HepG2 (cell line): ENCODE measurements around the gene THOP1. TPM values are rescaled to one million over a fixed set of nuclear protein-coding genes. Genes with fewer than 3 reads are reported as not detected.

Source experiments
- ATAC-seq: fragments of 200-7000 bp; cut with Tn5 transposase; 3 replicates; pipeline ENCODE4 v1.9.1; 2020; ENCODE audit warnings: mild to moderate bottlenecking, moderate library complexity
- BruUV-seq: library from RNA; stranded (reverse); fragments of 400-500 nt; replicated peaks from 2 replicates; lab custom pipeline; 2021; lab: Mats Ljungman, UMichigan
- CTCF ChIA-PET: fragments of 300-600 bp; formaldehyde crosslinking; extraction: SDS; loops from one replicate; lab custom pipeline; 2021; ENCODE audit warnings: low total read pairs, inconsistent platforms, low intra/inter-chr PET ratio; lab: Yijun Ruan, JAX
- POLR2A ChIA-PET: fragments of 350-600 bp; sonication (Branson Sonifier 250); formaldehyde crosslinking; loops from one replicate; lab custom pipeline; 2020; ENCODE audit warnings: antibody characterized with exemption, inconsistent platforms; lab: Yijun Ruan, JAX
- DNase-seq: peaks from one replicate; pipeline ENCODE4 v3.0.0-alpha.2; 2015; ENCODE audit warnings: low spot score
- FAIRE-seq: peaks from 3 replicates; lab custom pipeline; 2011; peaks lifted over from hg19 to GRCh38; lab: Jason Lieb, UNC
- H2AFZ ChIP-seq: one replicate; pipeline ENCODE4 v1.6.1; 2011; ENCODE audit warnings: low read length, inconsistent platforms
- H3K27ac ChIP-seq: fragments of 300-600 bp; 3 replicates; pipeline ENCODE4 v1.8.0; 2011; ENCODE audit warnings: mixed run types, mild to moderate bottlenecking, mixed read lengths, low read length, inconsistent platforms; ENCODE audit not compliant: insufficient read depth; ENCODE audit errors: extremely low read length
- H3K27me3 ChIP-seq, 2 experiments: fragments of 200-600 bp in 1 of 2; 2 replicates in 1 of 2; 3 replicates in 1 of 2; pipeline versions ENCODE4 v1.6.0 to v1.8.0; 2011; ENCODE audit warnings: low read length in 2 of 2, mild to moderate bottlenecking in 2 of 2, moderate library complexity in 2 of 2, inconsistent platforms in 1 of 2; ENCODE audit not compliant: insufficient read depth in 2 of 2, control insufficient read depth in 1 of 2
- H3K36me3 ChIP-seq, 2 experiments: fragments of 200-600 bp in 1 of 2; replicated peaks in 1 of 2; 2 replicates in 1 of 2; 3 replicates in 1 of 2; pipeline versions ENCODE4 v1.5.1 to v1.8.0; 2011; ENCODE audit warnings: low read length in 2 of 2, inconsistent platforms in 1 of 2; ENCODE audit not compliant: insufficient read depth in 2 of 2, control insufficient read depth in 1 of 2
- H3K4me1 ChIP-seq: 2 replicates; pipeline ENCODE4 v1.5.1; 2012; ENCODE audit warnings: low read length, inconsistent platforms; ENCODE audit not compliant: insufficient read depth
- H3K4me2 ChIP-seq: 2 replicates; pipeline ENCODE4 v1.6.0; 2011; ENCODE audit warnings: low read depth, low read length, inconsistent platforms
- H3K4me3 ChIP-seq, 3 experiments: fragments of 200-600 bp in 1 of 3; sonication (generic), shearing (Covaris generic) in 1 of 3; replicated peaks in 1 of 3; 2 replicates each; pipeline ENCODE4 v1.5.1; 2011 to 2016; ENCODE audit warnings: low read length in 3 of 3, inconsistent platforms in 2 of 3, low read depth in 2 of 3, mild to moderate bottlenecking in 2 of 3, control low read depth in 1 of 3, mixed read lengths in 1 of 3; ENCODE audit not compliant: insufficient read depth in 1 of 3
- H3K79me2 ChIP-seq: one replicate; pipeline ENCODE4 v1.6.1; 2011; ENCODE audit warnings: low read length, inconsistent platforms; ENCODE audit not compliant: insufficient read depth
- H3K9ac ChIP-seq: 2 replicates; pipeline ENCODE4 v1.6.0; 2011; ENCODE audit warnings: mild to moderate bottlenecking, low read depth, low read length, inconsistent platforms; ENCODE audit not compliant: insufficient read depth
- H3K9me3 ChIP-seq: 2 replicates; pipeline ENCODE4 v1.5.1; 2012; ENCODE audit warnings: mild to moderate bottlenecking, low read length
- H4K20me1 ChIP-seq: 2 replicates; pipeline ENCODE4 v1.6.0; 2011; ENCODE audit warnings: inconsistent platforms, mild to moderate bottlenecking, low read length, moderate library complexity; ENCODE audit not compliant: insufficient read depth
- BRF2 ChIP-seq: sonication (generic); formaldehyde crosslinking; IDR thresholded peaks from 2 replicates; pipeline ENCODE4 v1.8.1; 2022; ENCODE audit warnings: mild to moderate bottlenecking, missing genetic modification reagents
- EHMT2 ChIP-seq: fragments of 200-600 bp; sonication (generic); IDR thresholded peaks from 2 replicates; pipeline ENCODE4 v1.7.0; 2017; ENCODE audit warnings: antibody characterized with exemption, low read depth, low read length, borderline replicate concordance
- FLYWCH1 ChIP-seq: sonication (generic); formaldehyde crosslinking; IDR thresholded peaks from 2 replicates; pipeline ENCODE4 v1.8.1; 2023; ENCODE audit warnings: mild to moderate bottlenecking, missing genetic modification reagents
- HIVEP1 ChIP-seq: sonication (generic); formaldehyde crosslinking; IDR thresholded peaks from 2 replicates; pipeline ENCODE4 v1.4.0; 2020; ENCODE audit warnings: mild to moderate bottlenecking, missing genetic modification reagents
- MEF2D ChIP-seq: sonication (generic); formaldehyde crosslinking; IDR thresholded peaks from 2 replicates; pipeline ENCODE4 v1.5.1; 2020; ENCODE audit warnings: mild to moderate bottlenecking, missing genetic modification reagents
- MXD1 ChIP-seq: sonication (generic); formaldehyde crosslinking; IDR thresholded peaks from 2 replicates; pipeline ENCODE4 v1.4.0; 2020; ENCODE audit warnings: mild to moderate bottlenecking, missing genetic modification reagents
- MYC ChIP-seq: sonication (generic); formaldehyde crosslinking; IDR thresholded peaks from 2 replicates; pipeline ENCODE4 v1.9.0; 2021; ENCODE audit warnings: missing genetic modification reagents, borderline replicate concordance
- NFE2L1 ChIP-seq: sonication (generic); formaldehyde crosslinking; IDR thresholded peaks from 2 replicates; pipeline ENCODE4 v1.4.0; 2020; ENCODE audit warnings: missing genetic modification reagents, mild to moderate bottlenecking, borderline replicate concordance
- NRL ChIP-seq: sonication (generic); formaldehyde crosslinking; IDR thresholded peaks from 2 replicates; pipeline ENCODE4 v1.5.0; 2020; ENCODE audit warnings: missing genetic modification reagents, mild to moderate bottlenecking, moderate library complexity, borderline replicate concordance
- RARG ChIP-seq: sonication (generic); formaldehyde crosslinking; IDR thresholded peaks from 2 replicates; pipeline ENCODE4 v1.4.0; 2020; ENCODE audit warnings: low read depth, mild to moderate bottlenecking, missing genetic modification reagents
- SMAD9 ChIP-seq: sonication (generic); formaldehyde crosslinking; IDR thresholded peaks from 2 replicates; pipeline ENCODE4 v1.5.1; 2020; ENCODE audit warnings: mild to moderate bottlenecking, missing genetic modification reagents
- SSRP1 ChIP-seq: IDR thresholded peaks from 2 replicates; pipeline ENCODE4 v1.6.1; 2016; ENCODE audit warnings: control low read depth
- ZFAT ChIP-seq: sonication (generic); formaldehyde crosslinking; conservative IDR thresholded peaks from 2 replicates; pipeline ENCODE4 v1.8.1; 2023; ENCODE audit warnings: missing genetic modification reagents, inconsistent platforms
- ZNF12 ChIP-seq: sonication (generic); formaldehyde crosslinking; IDR thresholded peaks from 2 replicates; pipeline ENCODE4 v1.5.0; 2020; ENCODE audit warnings: missing genetic modification reagents
- ZNF441 ChIP-seq: sonication (generic); formaldehyde crosslinking; IDR thresholded peaks from 2 replicates; pipeline ENCODE4 v1.7.0; 2021; ENCODE audit warnings: missing genetic modification reagents, borderline replicate concordance
- ZNF703 ChIP-seq: sonication (generic); formaldehyde crosslinking; IDR thresholded peaks from 2 replicates; pipeline ENCODE4 v1.5.1; 2020; ENCODE audit warnings: missing genetic modification reagents, mild to moderate bottlenecking, moderate library complexity, borderline replicate concordance
- WGBS: methylation state at CpG from one replicate; pipeline ENCODE4 v1.1.6; 2017; ENCODE audit warnings: low lambda C conversion rate; 5-methylcytosine and 5-hydroxymethylcytosine counted together
- in situ Hi-C: cut with HindIII; loops from 2 replicates; pipeline ENCODE4 v1.10.0; 2017; ENCODE audit warnings: low pct_unique_long_range_greater_than_20kb; ENCODE audit not compliant: extremely low pct_ligation_motif_present
- intact Hi-C: fragments of 100-400 bp; cut with micrococcal nuclease; formaldehyde crosslinking; loops from one replicate; pipeline ENCODE4 v1.10.0; 2022; ENCODE audit not compliant: unreplicated experiment
- polyA plus RNA-seq, 8 experiments: library from polyadenylated mRNA; depleted of rRNA in 3 of 8; stranded (reverse) in 7 of 8; unstranded in 1 of 8; fragments of >200 nt; fragmentation: Illumina TruSeq in 4 of 8; extraction: Trizol in 4 of 8; gene quantifications; 2 replicates each; pipeline versions ENCODE4 v1.2.1 to v1.2.3, GENCODE V29; 2011 to 2016; ENCODE audit warnings: low read depth in 4 of 8, missing spikeins in 1 of 8, mixed read lengths in 1 of 8; ENCODE audit not compliant: insufficient read depth in 1 of 8
- total RNA-seq, 5 experiments: library from RNA; depleted of rRNA; stranded (reverse); fragments of >200 nt; fragmentation: Illumina TruSeq; extraction: Trizol; gene quantifications; 2 replicates each; pipeline ENCODE4 v1.2.3, GENCODE V29; 2016; ENCODE audit warnings: low read depth in 1 of 5
- TF ChIP-seq, protein P1 (sequence below): sonication (generic); formaldehyde crosslinking; IDR thresholded peaks from 2 replicates; pipeline ENCODE4 v1.4.0; 2020; ENCODE audit warnings: missing genetic modification reagents, mild to moderate bottlenecking, borderline replicate concordance
- TF ChIP-seq, protein P2 (sequence below): sonication (generic); formaldehyde crosslinking; IDR thresholded peaks from 2 replicates; pipeline ENCODE4 v1.8.0; 2022; ENCODE audit warnings: mild to moderate bottlenecking, missing genetic modification reagents, moderate library complexity
- TF ChIP-seq, protein P3 (sequence below): sonication (generic); IDR thresholded peaks from 2 replicates; pipeline ENCODE4 v1.6.1; 2016; ENCODE audit warnings: low read depth, borderline replicate concordance

THOP1 gene
- total and polyA plus RNA-seq, 2 of the 13 experiments (the other 11 are each of a cell fraction or from before 2014, with no cell fraction given) = 74.4 to 116 TPM

GRCh38 chr19:2740314-2740656 is 45.0 kb upstream of the THOP1 start:
- Histone ChIP-seq H4K20me1 (no peaks in the 10 kb centered on the region), H3K27ac (no peak overlapping the region), H3K9me3 (no peaks in the 10 kb centered on the region), H3K4me3 (no peak overlapping the region), H3K9ac (no peak overlapping the region), H2AFZ (no peak overlapping the region), H3K4me1 (peaks cover 7% of the 10 kb centered on the region), H3K79me2 (peaks cover 4% of the 10 kb centered on the region), H3K4me2 (no peak overlapping the region), H3K27me3 (no peaks in the 10 kb centered on the region; a peak in 1 of 5 replicates), H3K36me3 (peaks cover 4 to 17% of the 10 kb centered on the region in 2 experiments; a peak in 3 of 5 replicates)
- ChIA-PET CTCF (no interaction called here), POLR2A (interaction anchor here (1.4 kb wide), 1 partner anchor 45 kb away, joined by 4 read pairs; the partner anchor contains the start of gene THOP1)
- no peak for ATAC-seq
- no peak for FAIRE-seq
- intact Hi-C loops = no loop called here
- 73% methylated on average over 9 of the region's 13 CpGs for WGBS
- in situ Hi-C loops = no loop called here
- BruUV-seq = no TSS peak
- no peak for DNase-seq
- peak; percentile 88; the same call in 1 of the 2 replicates for TF ChIP-seq EHMT2
- 0 out of 2 replicates have a peak, but pooled peaks have one; percentile 3 for TF ChIP-seq ZNF703 (CRISPR knock-in tag)
- TF ChIP-seq ZNF12 = no peak
- TF ChIP-seq, protein P1, sequence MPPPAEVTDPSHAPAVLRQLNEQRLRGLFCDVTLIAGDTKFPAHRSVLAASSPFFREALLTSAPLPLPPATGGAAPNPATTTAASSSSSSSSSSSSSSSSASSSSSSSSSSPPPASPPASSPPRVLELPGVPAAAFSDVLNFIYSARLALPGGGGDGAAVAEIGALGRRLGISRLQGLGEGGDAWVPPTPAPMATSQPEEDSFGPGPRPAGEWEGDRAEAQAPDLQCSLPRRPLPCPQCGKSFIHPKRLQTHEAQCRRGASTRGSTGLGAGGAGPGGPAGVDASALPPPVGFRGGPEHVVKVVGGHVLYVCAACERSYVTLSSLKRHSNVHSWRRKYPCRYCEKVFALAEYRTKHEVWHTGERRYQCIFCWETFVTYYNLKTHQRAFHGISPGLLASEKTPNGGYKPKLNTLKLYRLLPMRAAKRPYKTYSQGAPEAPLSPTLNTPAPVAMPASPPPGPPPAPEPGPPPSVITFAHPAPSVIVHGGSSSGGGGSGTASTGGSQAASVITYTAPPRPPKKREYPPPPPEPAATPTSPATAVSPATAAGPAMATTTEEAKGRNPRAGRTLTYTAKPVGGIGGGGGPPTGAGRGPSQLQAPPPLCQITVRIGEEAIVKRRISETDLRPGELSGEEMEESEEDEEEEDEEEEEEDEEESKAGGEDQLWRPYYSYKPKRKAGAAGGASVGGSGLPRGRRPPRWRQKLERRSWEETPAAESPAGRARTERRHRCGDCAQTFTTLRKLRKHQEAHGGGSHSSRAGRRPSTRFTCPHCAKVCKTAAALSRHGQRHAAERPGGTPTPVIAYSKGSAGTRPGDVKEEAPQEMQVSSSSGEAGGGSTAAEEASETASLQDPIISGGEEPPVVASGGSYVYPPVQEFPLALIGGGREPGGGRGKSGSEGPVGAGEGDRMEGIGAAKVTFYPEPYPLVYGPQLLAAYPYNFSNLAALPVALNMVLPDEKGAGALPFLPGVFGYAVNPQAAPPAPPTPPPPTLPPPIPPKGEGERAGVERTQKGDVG (CRISPR knock-in tag) = no peak
- no peak for TF ChIP-seq RARG (CRISPR knock-in tag)
- TF ChIP-seq ZFAT (CRISPR knock-in tag) = no peak
- TF ChIP-seq SSRP1 = no peak
- no peak for TF ChIP-seq BRF2
- no peak for TF ChIP-seq FLYWCH1 (CRISPR knock-in tag)
- no peak for TF ChIP-seq MYC (CRISPR knock-in tag)
- no peak for TF ChIP-seq ZNF441
- TF ChIP-seq NRL (CRISPR knock-in tag) = 0 out of 2 replicates have a peak, but pooled peaks have one; percentile 1
- TF ChIP-seq MXD1 (CRISPR knock-in tag) = no peak
- TF ChIP-seq MEF2D (CRISPR knock-in tag) = no peak
- TF ChIP-seq SMAD9 = no peak
- TF ChIP-seq, protein P2, sequence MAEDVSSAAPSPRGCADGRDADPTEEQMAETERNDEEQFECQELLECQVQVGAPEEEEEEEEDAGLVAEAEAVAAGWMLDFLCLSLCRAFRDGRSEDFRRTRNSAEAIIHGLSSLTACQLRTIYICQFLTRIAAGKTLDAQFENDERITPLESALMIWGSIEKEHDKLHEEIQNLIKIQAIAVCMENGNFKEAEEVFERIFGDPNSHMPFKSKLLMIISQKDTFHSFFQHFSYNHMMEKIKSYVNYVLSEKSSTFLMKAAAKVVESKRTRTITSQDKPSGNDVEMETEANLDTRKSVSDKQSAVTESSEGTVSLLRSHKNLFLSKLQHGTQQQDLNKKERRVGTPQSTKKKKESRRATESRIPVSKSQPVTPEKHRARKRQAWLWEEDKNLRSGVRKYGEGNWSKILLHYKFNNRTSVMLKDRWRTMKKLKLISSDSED = no peak
- TF ChIP-seq HIVEP1 (CRISPR knock-in tag) = peak; percentile 3; the same call in 1 of the 2 replicates
- TF ChIP-seq, protein P3, sequence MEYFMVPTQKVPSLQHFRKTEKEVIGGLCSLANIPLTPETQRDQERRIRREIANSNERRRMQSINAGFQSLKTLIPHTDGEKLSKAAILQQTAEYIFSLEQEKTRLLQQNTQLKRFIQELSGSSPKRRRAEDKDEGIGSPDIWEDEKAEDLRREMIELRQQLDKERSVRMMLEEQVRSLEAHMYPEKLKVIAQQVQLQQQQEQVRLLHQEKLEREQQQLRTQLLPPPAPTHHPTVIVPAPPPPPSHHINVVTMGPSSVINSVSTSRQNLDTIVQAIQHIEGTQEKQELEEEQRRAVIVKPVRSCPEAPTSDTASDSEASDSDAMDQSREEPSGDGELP = no peak
- no peak for TF ChIP-seq NFE2L1 (CRISPR knock-in tag)
